IPS DF 6.9 (cell line): Measurements from ENCODE around the gene STK10.
"Not testable (repeated sequence)": the region's sequence is repeated elsewhere in the genome, so short reads cannot be mapped to it uniquely, and the experiment has no call there.

ENCODE experiments used
- DNase-seq: peaks from one replicate; pipeline ENCODE4 v3.0.0-alpha.2; 2013; ENCODE audit warnings: low read depth, low spot score
- H3K27ac ChIP-seq: one replicate; pipeline ENCODE4 v1.5.1; 2013; ENCODE audit warnings: low read length, control low read depth
- H3K27me3 ChIP-seq: 2 replicates; pipeline ENCODE4 v1.6.1; 2013; ENCODE audit warnings: mild to moderate bottlenecking, low read length; ENCODE audit not compliant: control insufficient read depth, insufficient read depth
- H3K36me3 ChIP-seq: 2 replicates; pipeline ENCODE4 v1.6.1; 2013; ENCODE audit warnings: low read length; ENCODE audit not compliant: control insufficient read depth, insufficient read depth
- H3K4me1 ChIP-seq: 2 replicates; pipeline ENCODE4 v1.6.1; 2013; ENCODE audit warnings: low read length; ENCODE audit not compliant: control insufficient read depth, insufficient read depth
- H3K4me3 ChIP-seq: 2 replicates; pipeline ENCODE4 v1.5.1; 2013; ENCODE audit warnings: mild to moderate bottlenecking, low read length
- H3K9me3 ChIP-seq: 2 replicates; pipeline ENCODE4 v1.6.1; 2013; ENCODE audit warnings: low read length, inconsistent platforms; ENCODE audit not compliant: control insufficient read depth, insufficient read depth
- WGBS: extraction: QIAGEN DNeasy Blood & Tissue Kit; methylation state at CpG from one replicate; pipeline ENCODE4 v1.1.7; 2013; ENCODE audit warnings: mixed read lengths, missing lambda C conversion rate; ENCODE audit not compliant: insufficient read length, insufficient coverage; 5-methylcytosine and 5-hydroxymethylcytosine counted together

STK10 gene

DNA sequence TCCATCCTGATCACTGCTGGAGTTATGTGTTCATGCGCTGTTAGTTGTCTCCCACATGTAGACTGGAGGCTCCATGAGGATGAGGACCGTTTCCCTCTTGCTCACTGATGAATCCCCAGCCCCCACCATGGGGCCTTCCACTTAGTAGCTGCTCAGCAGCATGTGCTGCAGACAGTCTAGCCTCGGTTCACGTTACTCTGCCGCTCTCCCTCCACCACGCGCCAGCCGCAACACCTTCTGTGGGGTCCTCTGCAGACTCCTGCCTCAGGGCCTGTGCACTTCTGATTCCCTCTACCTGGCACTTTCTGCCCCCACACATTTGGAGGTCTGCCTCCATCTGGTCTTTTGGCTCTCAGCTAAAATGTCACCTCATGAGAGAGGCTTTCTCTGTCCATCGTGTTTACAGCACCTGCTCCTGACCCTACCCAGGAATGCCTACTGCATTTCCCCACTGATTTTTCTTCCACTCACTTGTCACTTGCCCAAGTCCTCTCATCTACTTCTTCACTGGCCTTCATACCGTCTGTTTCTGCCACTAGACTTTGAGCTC is 36.3 kb downstream of the STK10 start:
- Histone ChIP-seq H3K36me3 (no peaks in the 10 kb centered on the region), H3K27me3 (no peaks in the 10 kb centered on the region), H3K4me3 (no peak overlapping the region), H3K27ac (no peak overlapping the region), H3K4me1 (no peaks in the 10 kb centered on the region), H3K9me3 (no peaks in the 10 kb centered on the region)
- no peak for DNase-seq
- WGBS: no CpG with 5 or more reads among the region's 10 CpGs

DNA sequence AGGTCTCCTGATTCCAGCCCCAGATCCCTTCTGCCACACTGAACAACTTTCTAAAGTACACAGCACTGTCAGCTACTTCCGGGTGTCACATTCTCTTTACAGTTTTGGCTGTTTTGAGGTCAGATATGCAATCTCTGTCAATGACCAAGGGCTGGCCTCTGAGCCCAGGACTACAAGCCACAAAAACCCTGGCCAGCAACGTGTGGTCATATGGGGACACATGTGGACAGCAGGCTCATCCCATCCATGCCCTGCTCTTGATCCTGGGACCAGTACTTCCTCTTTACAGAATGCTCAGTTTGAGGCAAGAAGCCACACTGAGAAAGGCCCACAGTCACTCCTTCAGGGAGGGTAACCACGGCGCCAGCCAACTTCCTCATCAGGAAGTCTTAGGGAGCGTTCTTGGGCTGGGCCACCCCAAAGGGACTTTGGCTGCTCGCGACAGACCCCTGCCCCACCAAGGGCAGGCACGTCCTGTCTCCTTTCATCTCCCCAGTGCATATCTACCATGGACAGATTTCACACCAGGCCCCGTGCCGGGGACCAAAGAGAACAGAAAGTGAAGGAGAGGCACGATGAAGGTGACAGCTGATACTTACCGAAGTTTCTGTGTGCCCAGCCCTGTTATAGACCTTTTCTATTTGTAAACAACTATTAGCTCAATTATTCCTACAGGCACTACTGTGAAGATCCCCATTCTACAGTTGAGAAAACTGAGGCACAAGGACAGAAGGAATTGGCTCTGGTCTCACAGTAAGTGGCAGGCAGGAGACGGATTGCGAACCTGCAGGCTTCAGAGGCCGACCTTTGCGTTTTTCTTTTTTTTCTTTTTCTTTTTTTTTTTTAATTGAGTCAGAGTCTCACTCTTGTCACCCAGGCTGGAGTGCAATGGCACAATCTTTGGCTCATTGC is 37.3 kb downstream of the STK10 start:
- no peaks in the 10 kb centered on the region for H3K27me3 ChIP-seq
- H3K27ac ChIP-seq: no peak overlapping the region
- no peak overlapping the region for H3K4me3 ChIP-seq
- DNase-seq: no peak
- H3K36me3 ChIP-seq: no peaks in the 10 kb centered on the region
- WGBS: no CpG with 5 or more reads among the region's 16 CpGs
- H3K9me3 ChIP-seq: no peaks in the 10 kb centered on the region
- H3K4me1 ChIP-seq: no peaks in the 10 kb centered on the region

DNA sequence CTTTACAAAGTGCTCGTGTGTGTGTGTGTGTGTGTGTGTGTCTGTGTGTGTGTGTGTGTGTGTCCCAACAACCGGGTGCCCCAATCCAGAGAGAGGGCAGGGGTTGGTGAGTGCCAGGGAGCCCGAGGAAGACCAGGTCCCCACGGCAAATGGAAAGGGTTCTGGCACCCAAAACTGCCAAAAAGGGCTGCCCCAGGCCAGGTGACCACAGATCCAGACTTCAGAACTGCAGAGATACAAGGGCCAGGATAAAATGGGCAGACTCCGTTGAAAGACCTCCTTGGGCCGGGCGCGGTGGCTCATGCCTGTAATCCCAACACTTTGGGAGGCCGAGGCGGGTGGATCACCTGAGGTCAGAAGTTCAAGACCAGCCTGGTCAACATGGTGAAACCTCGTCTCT is 38.5 kb downstream of the STK10 start:
- not testable (repeated sequence) for DNase-seq, H3K36me3 ChIP-seq, H3K4me3 ChIP-seq, H3K27me3 ChIP-seq, H3K9me3 ChIP-seq, H3K27ac ChIP-seq, H3K4me1 ChIP-seq
- no CpG with 5 or more reads among the region's 11 CpGs for WGBS

DNA sequence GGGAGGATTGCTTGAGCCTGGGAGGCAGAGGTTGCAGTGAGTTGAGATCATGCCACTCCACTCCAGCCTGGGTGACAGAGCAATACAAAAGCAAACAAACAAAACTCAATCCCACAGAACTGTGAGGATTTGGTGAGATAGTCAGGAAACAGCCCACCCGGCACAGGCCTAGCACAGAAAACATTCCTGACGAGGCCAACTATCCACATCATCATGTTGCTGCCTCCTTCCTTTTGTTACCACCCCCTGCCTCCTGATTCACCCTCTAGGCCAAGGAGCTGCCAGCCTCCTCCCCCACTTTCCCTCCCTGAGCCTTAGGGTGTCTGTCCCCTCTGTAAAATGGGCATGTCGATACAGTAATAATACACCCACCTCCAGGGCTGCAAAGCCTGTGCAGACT is 39.0 kb downstream of the STK10 start:
- Histone ChIP-seq H3K27ac (no peak overlapping the region), H3K9me3 (no peaks in the 10 kb centered on the region), H3K4me1 (no peaks in the 10 kb centered on the region), H3K27me3 (no peaks in the 10 kb centered on the region), H3K36me3 (no peaks in the 10 kb centered on the region), H3K4me3 (no peak overlapping the region)
- no CpG with 5 or more reads among the region's 3 CpGs for WGBS
- DNase-seq: no peak

DNA sequence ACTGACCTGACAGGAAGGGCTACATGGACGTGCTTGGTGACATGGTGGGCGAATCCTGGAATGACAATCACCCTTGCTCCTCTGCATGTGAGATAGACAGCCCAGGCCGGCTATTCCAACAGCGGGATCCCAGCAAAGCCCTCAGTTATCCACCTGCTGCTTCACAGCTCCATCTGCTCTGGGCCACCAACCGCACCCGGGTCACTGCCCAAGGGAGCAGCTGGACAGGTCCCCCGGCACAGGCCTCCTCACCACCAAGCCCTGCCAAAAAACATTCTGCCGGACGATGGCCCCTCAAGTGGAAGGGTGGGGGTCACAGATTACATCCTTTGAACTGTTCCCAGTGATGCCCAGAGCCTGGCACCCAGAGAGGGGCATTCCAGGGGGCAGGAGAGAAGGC is 39.6 kb downstream of the STK10 start:
- no peaks in the 10 kb centered on the region for H3K36me3 ChIP-seq
- no CpG with 5 or more reads among the region's 9 CpGs for WGBS

DNA sequence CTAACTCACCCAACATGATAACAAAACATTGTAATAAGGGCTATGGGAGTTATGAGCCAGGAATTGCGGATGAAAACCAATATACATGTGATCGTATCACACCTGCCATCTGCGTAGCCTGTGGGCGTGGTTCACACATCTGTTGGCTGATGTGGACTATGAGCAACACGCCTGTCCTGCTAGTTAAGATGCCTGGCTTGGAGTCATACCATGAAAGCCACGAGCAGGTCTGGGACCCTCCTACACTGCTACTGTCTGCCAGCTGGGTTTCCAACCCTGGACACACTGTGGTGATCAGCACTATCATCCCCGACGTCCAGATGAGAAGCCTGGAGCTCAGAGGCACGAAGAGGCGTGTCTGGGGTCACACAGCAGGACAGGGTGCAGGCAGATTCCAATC is 40.2 kb downstream of the STK10 start:
- Histone ChIP-seq H3K27ac (no peak overlapping the region), H3K4me3 (no peak overlapping the region), H3K36me3 (no peaks in the 10 kb centered on the region), H3K4me1 (no peaks in the 10 kb centered on the region), H3K9me3 (no peaks in the 10 kb centered on the region), H3K27me3 (no peaks in the 10 kb centered on the region)
- WGBS: no CpG with 5 or more reads among the region's 10 CpGs
- DNase-seq: no peak

More for the DNA sequence above, 39.6 kb downstream of the STK10 start:
- H3K27me3 ChIP-seq: no peaks in the 10 kb centered on the region
- no peak for DNase-seq
- no peak overlapping the region for H3K27ac ChIP-seq
- H3K9me3 ChIP-seq: no peaks in the 10 kb centered on the region
- H3K4me1 ChIP-seq: no peaks in the 10 kb centered on the region
- no peak overlapping the region for H3K4me3 ChIP-seq

DNA sequence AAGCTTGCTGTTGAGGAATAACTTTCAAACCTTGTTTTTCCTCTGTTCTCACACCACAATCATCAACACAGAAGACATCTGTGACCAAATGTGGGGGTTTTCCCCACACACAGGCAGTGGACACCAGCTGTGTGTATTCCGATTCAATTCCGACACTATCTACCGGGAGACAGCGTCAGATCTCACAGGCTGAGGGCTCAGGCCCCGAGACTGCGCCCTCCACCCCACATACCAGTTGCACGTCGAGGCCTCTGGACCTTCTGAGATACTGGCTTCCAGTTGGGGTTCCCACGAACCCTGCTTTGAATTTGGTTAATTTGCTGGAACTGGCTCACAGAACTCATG is 41.3 kb downstream of the STK10 start:
- WGBS: no CpG with 5 or more reads among the region's 9 CpGs
- no peaks in the 10 kb centered on the region for H3K9me3 ChIP-seq
- no peaks in the 10 kb centered on the region for H3K36me3 ChIP-seq
- no peaks in the 10 kb centered on the region for H3K27me3 ChIP-seq
- H3K27ac ChIP-seq: no peak overlapping the region
- no peak for DNase-seq
- H3K4me3 ChIP-seq: no peak overlapping the region
- H3K4me1 ChIP-seq: no peaks in the 10 kb centered on the region

DNA sequence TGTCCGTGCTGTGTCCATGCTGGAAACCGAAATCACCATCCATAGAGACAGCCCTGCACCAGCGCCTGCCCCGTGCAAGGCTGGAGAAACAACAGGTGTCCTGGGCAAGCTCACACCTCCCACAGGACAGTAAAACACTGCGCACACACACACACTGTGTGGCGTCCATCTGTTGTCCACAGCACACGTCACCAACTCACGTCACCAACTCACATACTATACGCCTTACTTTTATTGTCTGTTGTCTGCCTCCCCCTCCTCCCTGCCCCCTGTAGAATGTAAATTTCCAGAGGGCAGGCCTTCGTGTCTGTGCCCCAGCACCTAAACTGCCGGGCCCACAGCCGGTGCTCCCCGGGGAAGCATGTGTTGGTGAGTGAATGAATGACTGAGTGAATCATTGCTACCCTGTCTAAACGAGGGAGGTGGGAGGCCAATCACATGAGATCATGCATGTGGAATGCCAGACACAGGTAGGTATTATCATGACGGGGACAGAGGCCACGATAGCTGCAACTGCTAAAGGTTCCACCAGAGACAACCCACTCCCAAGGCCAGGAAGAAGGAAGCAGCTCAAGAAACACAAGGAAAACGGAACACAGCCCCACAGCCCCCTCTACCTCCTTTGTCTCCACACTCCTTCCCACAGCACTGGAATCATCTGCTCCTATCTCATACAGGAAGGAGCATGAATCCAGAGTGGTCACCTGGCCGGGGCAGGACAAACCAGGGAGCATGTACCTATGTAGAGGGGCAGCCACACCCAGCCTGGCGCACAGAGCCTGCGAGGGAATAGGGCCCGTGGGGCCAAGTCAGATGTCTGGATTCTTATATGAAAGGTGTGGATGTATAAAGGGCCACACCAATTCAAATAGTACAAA is 41.9 kb downstream of the STK10 start:
- WGBS: 100% methylated on average over 3 of the region's 21 CpGs
- Histone ChIP-seq H3K27me3 (no peaks in the 10 kb centered on the region), H3K9me3 (no peaks in the 10 kb centered on the region), H3K4me3 (no peak overlapping the region), H3K36me3 (no peaks in the 10 kb centered on the region), H3K27ac (no peak overlapping the region), H3K4me1 (no peaks in the 10 kb centered on the region)
- DNase-seq: no peak

DNA sequence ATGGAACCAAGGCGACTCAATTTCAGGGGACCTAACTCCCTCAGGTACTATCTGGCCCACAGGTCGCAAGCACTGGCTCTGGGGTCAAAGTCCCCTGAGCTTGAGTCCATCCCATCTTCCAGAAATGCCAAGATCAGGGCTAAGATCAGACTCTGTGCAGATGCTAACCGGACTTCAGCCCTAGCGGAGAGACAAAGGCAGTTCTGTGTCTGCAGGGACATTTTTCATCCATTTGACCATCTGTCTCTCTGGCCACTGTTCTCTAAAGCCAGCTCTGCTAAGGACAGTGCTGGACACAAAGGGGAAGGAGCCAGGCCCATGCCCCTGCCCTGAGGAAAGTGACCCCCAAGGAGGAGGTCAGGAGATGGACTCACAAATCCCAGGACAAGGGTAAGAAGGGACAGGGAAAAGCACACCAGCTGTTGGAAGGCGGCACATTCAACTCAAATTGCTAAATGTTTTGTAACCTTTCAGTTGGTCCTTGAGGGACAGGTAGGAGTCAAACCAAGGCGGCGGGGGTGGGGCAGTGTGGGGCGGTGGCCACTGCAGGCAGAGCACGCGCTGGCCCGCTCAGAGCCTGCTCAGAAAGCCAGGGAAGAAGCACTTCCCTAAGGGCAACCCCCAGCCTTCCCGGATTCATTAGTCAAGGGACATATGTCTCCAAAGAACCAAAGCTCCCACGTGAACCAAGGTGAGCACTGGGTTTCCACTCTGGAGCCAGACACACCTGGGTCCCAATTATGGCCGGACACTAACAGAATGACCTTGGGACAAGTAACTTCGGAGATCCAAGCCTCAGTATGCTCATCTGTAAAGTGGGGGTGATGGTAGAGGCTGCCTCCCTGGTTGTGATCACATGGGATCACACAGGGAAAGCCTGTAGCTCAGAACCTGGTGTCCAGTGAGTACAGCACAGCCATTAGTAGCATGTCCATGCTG is 42.8 kb downstream of the STK10 start:
- H3K36me3 ChIP-seq: no peaks in the 10 kb centered on the region
- H3K27ac ChIP-seq: no peak overlapping the region
- H3K4me3 ChIP-seq: no peak overlapping the region
- H3K27me3 ChIP-seq: no peaks in the 10 kb centered on the region
- H3K9me3 ChIP-seq: no peaks in the 10 kb centered on the region
- H3K4me1 ChIP-seq: no peaks in the 10 kb centered on the region
- no CpG with 5 or more reads among the region's 15 CpGs for WGBS
- no peak for DNase-seq
